Small intestine (tissue), 7 donors: ENCODE measurements around the gene DGLUCY. TPM values are rescaled to one million over a fixed set of nuclear protein-coding genes. Genes with fewer than 3 reads are reported as not detected.
A peak's percentile ranks its signal among the peaks of the same experiment; 100 is the strongest.

ENCODE experiments used
- DNase-seq, 2 donors: peaks; one replicate each; pipeline versions ENCODE4 v3.0.0 to v3.0.0-alpha.2; 2013
- FAIRE-seq: peaks from 2 replicates; lab custom pipeline; 2012; peaks lifted over from hg19 to GRCh38; lab: Jason Lieb, UNC
- H3K27ac ChIP-seq, 3 donors: one replicate each; pipeline ENCODE4 v1.5.1; 2013; ENCODE audit warnings: low read length in 2 of 3, mild to moderate bottlenecking in 2 of 3, control low read depth in 1 of 3, inconsistent platforms in 1 of 3, low read depth in 1 of 3, moderate library complexity in 1 of 3
- H3K27me3 ChIP-seq, 3 donors: one replicate each; pipeline ENCODE4 v1.6.1; 2013; ENCODE audit warnings: low read length in 3 of 3, inconsistent platforms in 1 of 3; ENCODE audit not compliant: control insufficient read depth in 3 of 3, insufficient read depth in 3 of 3
- H3K36me3 ChIP-seq, 3 donors: one replicate each; pipeline ENCODE4 v1.6.1; 2013; ENCODE audit warnings: low read length in 3 of 3, inconsistent platforms in 1 of 3, low read depth in 1 of 3, mild to moderate bottlenecking in 1 of 3, moderate library complexity in 1 of 3; ENCODE audit not compliant: control insufficient read depth in 3 of 3, insufficient read depth in 2 of 3
- H3K4me1 ChIP-seq, 3 donors: one replicate each; pipeline ENCODE4 v1.6.1; 2013; ENCODE audit warnings: low read length in 2 of 3, inconsistent platforms in 1 of 3, low read depth in 1 of 3, mild to moderate bottlenecking in 1 of 3, moderate library complexity in 1 of 3; ENCODE audit not compliant: control insufficient read depth in 3 of 3, insufficient read depth in 2 of 3
- H3K4me3 ChIP-seq, 3 donors: one replicate each; pipeline ENCODE4 v1.5.1; 2013; ENCODE audit warnings: low read length in 3 of 3, control low read depth in 1 of 3, inconsistent platforms in 1 of 3, low read depth in 1 of 3, mild to moderate bottlenecking in 1 of 3, moderate library complexity in 1 of 3
- H3K9me3 ChIP-seq, 2 donors: one replicate each; pipeline ENCODE4 v1.6.1; 2013; ENCODE audit warnings: low read depth in 1 of 2, low read length in 1 of 2; ENCODE audit not compliant: control insufficient read depth in 2 of 2, insufficient read depth in 1 of 2
- WGBS, 3 donors: extraction: QIAGEN DNeasy Blood & Tissue Kit; methylation state at CpG; one replicate each; pipeline ENCODE4 v1.1.7; 2013; 5-methylcytosine and 5-hydroxymethylcytosine counted together
- polyA plus RNA-seq, 4 donors: library from polyadenylated mRNA; stranded (reverse) in 3 of 4; unstranded in 1 of 4; fragments of 200-250 nt in 3 of 4; fragments of 120-200 nt in 1 of 4; gene quantifications; one replicate each; pipeline versions ENCODE4 v1.2.1 to v1.2.3, GENCODE V29; 2013
- donor health status: healthy with polysubstance abuse.
- donor health status: control.
- donor health status: control.
- donor health status: Bipolar disorder and iron deficiency.
- donor health status: healthy.

The DGLUCY gene
- polyA plus RNA-seq, 4 donors: 11.9 to 74.9 (median 30.2) TPM

DNA sequence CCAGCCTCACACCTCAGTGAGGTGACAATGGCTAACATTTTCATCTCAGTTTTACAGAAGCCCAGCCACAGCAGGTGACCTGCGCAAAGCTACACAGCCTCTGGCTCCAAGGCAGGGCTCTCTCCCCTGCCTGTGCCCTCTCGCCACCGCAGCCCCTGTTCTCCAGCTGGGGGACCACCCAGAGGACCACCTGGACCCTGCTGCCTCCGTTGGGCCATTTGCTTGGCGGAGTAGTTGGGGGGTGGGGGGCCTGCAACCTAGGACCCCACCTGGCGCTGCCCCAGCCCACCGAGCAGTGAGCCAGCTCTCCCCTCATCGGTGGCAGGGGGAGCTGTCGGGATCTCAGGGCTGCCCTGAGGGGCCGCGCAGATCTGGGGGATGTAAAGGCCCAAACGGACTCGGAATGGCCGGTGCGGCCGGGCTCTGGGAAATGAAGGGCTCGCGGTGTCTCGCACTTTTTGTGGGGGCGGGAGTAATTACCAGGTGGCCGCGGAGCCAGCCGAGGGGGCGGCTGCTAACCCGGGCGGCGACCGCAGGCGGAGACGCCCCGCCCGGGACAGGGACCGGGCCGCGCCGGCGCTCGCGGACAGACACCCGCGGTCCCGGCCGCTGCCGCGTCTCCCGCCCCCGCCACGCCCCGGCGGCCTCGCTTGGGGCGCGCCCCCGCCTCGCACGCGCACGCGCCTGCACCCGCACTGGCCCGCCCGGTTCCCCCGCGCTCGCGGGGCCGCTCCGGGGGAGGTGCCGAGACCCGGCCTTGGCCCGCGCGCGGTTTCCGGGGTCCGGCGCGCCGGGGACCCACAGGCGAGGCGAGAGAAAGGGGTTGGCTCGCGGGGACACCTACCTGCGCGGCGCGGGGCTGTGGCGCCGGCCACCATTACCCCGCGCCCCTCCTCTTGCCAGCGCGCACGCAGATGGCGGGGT is 139.3 kb downstream of the DGLUCY start:
- no peaks in the 10 kb centered on the region for H3K9me3 ChIP-seq
- H3K27me3 ChIP-seq: peaks cover 0 to 20% (median 0%) of the 10 kb centered on the region in 3 donors
- FAIRE-seq: no peak
- H3K27ac ChIP-seq: peak overlapping the region in 2 of 3 donors; percentile 27 to 53
- peak; percentile 41 to 65 for DNase-seq
- WGBS, 3 donors: 3 to 5% (median 3%) methylated on average over 27 to 95 of the region's 95 CpGs
- no peaks in the 10 kb centered on the region for H3K36me3 ChIP-seq
- H3K4me1 ChIP-seq: peaks cover 0 to 19% (median 4%) of the 10 kb centered on the region in 3 donors
- H3K4me3 ChIP-seq: peak overlapping the region; percentile 24 to 57 (median 54)

DNA sequence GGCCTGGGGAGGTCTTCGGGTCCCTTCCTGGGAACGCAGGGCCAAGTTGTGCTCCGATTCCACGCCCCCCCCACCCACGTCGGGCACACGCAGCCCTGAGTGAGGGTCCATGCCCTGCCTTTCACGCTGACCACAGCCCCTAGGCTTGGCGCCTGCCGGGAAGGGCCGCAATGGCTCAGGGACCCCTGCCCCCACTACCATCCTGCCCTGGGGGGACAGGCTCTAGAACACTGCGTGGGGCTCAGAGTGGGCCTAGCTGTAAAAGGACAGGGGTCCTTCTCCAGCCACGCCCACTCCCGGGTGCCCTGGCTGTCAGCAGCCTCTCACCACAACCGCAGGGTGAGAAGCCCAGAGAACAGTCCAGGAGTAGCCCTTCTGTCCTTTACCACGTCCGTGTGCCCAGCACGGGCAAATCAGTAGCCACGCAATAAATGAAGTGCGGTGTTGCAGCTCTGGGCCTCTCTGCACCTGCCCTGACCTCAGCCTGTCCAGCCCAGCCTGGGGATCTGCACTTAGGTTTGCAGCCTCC is 140.0 kb downstream of the DGLUCY start:
- Histone ChIP-seq H3K36me3 (no peaks in the 10 kb centered on the region), H3K4me1 (peaks cover 0 to 19% (median 4%) of the 10 kb centered on the region in 3 donors), H3K27ac (peak overlapping the region in 1 of 3 donors; percentile 41), H3K4me3 (peak overlapping the region; percentile 24 to 57 (median 43)), H3K27me3 (peaks cover 0 to 20% (median 0%) of the 10 kb centered on the region in 3 donors), H3K9me3 (peaks cover 0 to 4% of the 10 kb centered on the region in 2 donors)
- DNase-seq (peak in 1 of 2 donors; percentile 22), FAIRE-seq (no peak)
- WGBS, 3 donors: 17 to 36% (median 28%) methylated on average over 14 to 20 of the region's 20 CpGs

DNA sequence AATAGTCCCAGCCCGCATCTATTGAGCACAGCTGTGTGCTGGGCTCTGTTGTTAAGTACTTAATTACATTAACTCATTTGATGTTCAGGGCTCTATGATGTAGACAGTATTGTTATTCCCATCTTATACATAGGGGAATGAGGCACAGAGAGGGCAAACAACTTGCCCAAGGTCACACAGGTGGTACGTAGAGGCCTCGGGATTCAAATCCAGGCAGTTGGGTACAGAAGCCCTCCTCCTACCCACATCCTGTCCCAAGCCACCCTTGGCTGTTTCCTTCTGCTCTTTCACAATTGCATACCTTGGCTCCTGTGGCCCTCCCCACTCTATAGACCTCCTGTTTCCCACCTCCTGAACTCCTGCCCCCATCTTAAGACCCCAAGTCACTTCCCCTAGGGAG is 140.6 kb downstream of the DGLUCY start:
- FAIRE-seq: no peak
- no peaks in the 10 kb centered on the region for H3K36me3 ChIP-seq
- peaks cover 0 to 4% of the 10 kb centered on the region in 2 donors for H3K9me3 ChIP-seq
- peaks cover 0 to 19% (median 4%) of the 10 kb centered on the region in 3 donors for H3K4me1 ChIP-seq
- 34 to 60% (median 53%) methylated on average over 3 of the region's 3 CpGs for WGBS, 3 donors
- no peak for DNase-seq
- H3K27me3 ChIP-seq: peaks cover 0 to 20% (median 0%) of the 10 kb centered on the region in 3 donors
- H3K4me3 ChIP-seq: no peak overlapping the region
- peak overlapping the region in 1 of 3 donors; percentile 41 for H3K27ac ChIP-seq

DNA sequence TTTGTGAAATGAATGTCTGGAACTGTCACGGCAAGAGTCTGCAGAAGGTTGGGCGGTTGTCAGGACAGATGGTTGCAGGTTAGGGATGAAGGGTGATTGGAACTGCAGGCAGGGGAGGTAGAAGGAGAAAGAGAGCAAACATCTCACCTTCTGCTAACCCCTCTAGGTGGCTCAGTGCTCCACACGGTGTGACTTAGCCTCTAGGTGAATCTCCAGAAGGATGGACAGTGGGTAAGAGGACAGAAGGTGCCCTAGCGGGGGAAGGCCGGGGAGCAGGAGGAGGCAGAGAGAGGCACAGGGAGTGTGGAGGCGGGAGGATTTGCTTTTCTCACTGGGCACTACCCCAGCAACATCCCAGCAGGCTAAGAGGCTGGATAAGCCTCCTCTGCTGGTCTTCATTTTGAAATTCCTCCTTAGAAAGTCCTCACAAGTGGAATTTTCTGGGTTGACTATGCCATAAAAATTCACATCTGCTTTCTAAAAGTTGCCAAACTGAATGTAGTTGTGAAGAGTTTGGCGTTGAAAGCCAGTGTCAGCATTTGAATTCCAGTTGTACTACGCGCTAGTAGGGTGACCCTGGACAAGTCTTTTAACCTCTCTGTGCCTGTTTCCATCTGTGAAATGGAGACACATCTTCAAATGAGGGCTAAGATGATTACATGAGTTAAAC is 141.3 kb downstream of the DGLUCY start:
- WGBS, 3 donors: 65 to 73% (median 66%) methylated on average over 9 of the region's 9 CpGs
- no peak for FAIRE-seq
- Histone ChIP-seq H3K4me3 (no peak overlapping the region), H3K27ac (peak overlapping the region in 1 of 3 donors; percentile 14), H3K9me3 (peaks cover 0 to 4% of the 10 kb centered on the region in 2 donors), H3K36me3 (no peaks in the 10 kb centered on the region), H3K4me1 (peaks cover 0 to 19% (median 4%) of the 10 kb centered on the region in 3 donors), H3K27me3 (peaks cover 0 to 20% (median 0%) of the 10 kb centered on the region in 3 donors)
- no peak for DNase-seq

DNA sequence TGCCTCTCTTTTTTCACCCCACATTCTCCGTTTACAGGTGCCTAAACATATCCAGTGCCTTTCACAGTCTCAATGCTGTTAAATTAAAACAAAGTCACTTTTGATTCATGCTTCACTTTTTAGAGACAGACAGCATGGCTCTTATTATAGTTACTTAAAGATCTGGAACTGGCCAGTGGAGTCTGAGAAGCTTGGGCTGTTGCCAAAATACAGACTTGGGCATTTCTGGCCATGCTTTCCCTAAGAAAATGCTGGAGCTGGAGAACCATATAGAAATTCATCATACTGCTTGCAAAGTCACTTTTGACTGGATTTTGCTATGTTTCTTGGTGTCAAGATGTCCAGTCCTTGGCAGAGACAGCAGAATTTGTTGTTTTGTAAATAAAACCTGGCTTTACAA is 142.8 kb downstream of the DGLUCY start:
- Histone ChIP-seq H3K27me3 (peaks cover 0 to 20% (median 0%) of the 10 kb centered on the region in 3 donors), H3K4me1 (peaks cover 0 to 14% (median 4%) of the 10 kb centered on the region in 3 donors), H3K9me3 (peaks cover 0 to 8% of the 10 kb centered on the region in 2 donors), H3K4me3 (no peak overlapping the region), H3K27ac (no peak overlapping the region), H3K36me3 (no peaks in the 10 kb centered on the region)
- FAIRE-seq: no peak
- WGBS, 3 donors: 71 to 76% (median 72%) methylated on average over 1 of the region's 1 CpG
- DNase-seq: no peak

DNA sequence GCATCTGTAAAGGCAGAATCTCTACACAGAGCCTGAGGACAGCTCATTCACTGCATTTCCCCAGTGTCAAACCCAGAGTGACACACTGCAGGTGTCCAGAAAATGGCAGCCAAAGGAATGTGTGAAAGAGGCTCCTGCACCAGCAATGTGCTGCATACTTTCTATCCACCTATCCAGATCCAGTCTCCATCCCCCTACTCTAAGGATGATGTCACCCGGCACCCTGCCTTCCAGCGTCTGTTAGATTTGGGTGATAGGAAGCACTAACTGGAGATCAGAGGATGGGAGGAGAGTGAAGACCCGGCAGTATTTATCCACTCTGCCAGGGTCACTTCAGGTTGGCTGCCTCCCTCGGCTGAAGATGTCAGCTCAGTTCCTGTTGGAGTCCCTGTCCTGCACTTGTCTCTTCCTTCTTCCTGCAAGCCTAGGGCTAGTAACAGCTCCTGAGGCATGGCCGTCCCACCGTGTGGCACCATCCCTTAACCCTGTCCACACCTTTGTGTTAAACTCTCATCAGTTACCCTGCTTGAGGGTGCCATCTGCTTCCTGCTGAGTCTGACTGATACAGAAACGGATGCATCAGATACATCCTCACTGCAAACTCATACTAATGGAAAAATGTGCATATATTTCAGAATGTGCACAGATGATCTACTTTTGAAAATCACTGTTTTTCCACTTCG is 143.6 kb downstream of the DGLUCY start:
- FAIRE-seq: no peak
- Histone ChIP-seq H3K4me1 (peaks cover 0 to 12% (median 4%) of the 10 kb centered on the region in 3 donors), H3K36me3 (no peaks in the 10 kb centered on the region), H3K4me3 (no peak overlapping the region), H3K9me3 (peaks cover 0 to 8% of the 10 kb centered on the region in 2 donors), H3K27me3 (peaks cover 0 to 17% (median 0%) of the 10 kb centered on the region in 3 donors), H3K27ac (peak overlapping the region in 1 of 3 donors; percentile 3)
- no peak for DNase-seq
- WGBS, 3 donors: 30 to 46% (median 37%) methylated on average over 8 of the region's 8 CpGs

DNA sequence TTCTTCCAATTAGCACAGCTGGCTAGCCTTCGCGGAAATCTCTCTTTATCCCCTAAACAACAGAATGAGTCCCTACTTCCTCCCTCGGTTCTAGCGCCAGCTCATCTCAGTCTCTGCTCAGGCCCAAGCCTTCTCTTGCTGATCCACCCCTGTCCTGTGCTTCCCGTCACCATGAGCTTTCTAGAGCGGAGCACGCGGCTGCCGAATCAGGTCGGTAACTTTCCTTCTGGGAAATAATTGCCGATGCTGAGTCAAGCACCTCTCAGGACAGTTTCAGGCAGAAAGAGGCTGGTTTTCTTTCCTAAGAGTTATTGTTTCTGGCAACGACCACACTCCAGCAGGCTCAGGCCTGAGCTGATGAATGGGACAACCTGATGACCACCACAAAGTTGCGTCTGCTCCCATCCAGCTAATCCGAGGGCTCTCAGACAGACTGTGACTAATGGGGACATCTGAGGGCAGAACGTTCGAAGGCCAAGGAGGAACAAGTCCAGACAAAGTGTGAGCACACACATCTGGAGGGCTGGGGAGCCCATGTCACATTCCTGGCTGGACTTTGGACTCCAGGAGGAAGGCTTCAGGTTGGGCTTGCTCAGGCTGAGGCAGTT is 144.2 kb downstream of the DGLUCY start:
- FAIRE-seq: no peak
- peaks cover 0 to 11% (median 0%) of the 10 kb centered on the region in 3 donors for H3K27me3 ChIP-seq
- peak overlapping the region in 1 of 3 donors; percentile 3 for H3K27ac ChIP-seq
- DNase-seq: peak in 1 of 2 donors; percentile 33
- H3K4me3 ChIP-seq: no peak overlapping the region
- peaks cover 0 to 8% of the 10 kb centered on the region in 2 donors for H3K9me3 ChIP-seq
- H3K36me3 ChIP-seq: no peaks in the 10 kb centered on the region
- H3K4me1 ChIP-seq: peaks cover 0 to 6% (median 0%) of the 10 kb centered on the region in 3 donors
- WGBS, 3 donors: 49 to 65% (median 62%) methylated on average over 16 of the region's 16 CpGs
